NCI-H2196 treated with DMSO at 0.1 percent for 48 hours (cell line): ENCODE measurements around the gene DHODH.
A peak's percentile ranks its signal among the peaks of the same experiment; 100 is the strongest.
"Not testable (repeated sequence)": the region's sequence is repeated elsewhere in the genome, so short reads cannot be mapped to it uniquely, and the experiment has no call there.

Experiments
- DNase-seq: peaks from one replicate; lab custom pipeline; 2025; ENCODE audit not compliant: unreplicated experiment; lab: John Stamatoyannopoulos, UW

Gene DHODH

GRCh38 chr16:72050769-72051464 lies 42.4 kb downstream of the DHODH start:
- no peak for DNase-seq

DNA sequence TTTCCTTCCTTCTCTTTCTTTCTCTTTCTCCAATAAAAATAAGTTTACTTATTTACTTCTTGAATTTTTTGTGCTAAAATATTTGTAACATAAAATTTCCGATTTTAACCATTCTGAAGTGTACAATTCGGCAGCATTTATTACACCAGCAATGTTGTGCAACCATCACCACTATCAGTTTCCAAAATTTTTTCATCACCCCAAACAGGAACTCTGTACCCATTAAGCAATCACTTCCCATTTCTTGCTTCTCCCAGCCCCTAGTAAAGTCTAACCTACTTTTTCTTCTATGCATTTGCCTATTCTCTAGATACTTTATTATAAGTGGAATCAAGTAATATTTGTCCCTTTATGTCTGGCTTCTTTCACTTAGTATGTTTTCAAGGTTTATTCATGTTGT lies 43.3 kb downstream of the DHODH start:
- DNase-seq, result no peak

DNA sequence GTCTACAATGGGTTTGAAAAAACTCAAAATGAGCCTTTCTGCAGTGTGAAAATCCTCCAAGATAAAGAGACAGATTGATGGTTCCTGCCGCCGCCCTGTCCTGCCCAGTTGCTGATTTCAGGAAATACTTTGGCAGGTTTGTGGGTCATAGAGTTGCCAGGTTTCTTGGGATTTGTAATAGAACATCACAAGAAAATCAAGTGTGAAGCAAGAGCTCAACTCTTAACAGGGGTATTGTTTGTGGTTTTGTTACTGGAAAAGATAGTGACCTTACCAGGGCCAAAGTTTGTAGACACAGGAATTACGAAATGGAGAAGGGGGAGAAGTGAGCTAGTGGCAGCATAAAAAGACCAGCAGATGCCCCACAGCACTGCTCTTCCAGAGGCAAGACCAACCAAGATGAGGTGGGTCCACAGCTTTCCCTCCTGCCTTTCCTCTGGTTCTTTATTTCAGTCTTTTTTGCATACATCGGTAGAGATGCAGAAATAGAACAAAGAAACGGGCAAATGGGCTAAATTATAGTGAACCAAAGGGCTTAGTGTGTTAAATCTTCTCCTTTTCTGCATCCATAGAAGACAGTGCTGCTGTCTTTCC lies 45.8 kb downstream of the DHODH start, which contains the start of gene HP:
Gene HP (plus strand): TSS at position 252 of the 594 bp plus-strand sequence. CDS start 148 bp downstream, at position 400.
- DNase-seq, result not testable (repeated sequence)

DNA sequence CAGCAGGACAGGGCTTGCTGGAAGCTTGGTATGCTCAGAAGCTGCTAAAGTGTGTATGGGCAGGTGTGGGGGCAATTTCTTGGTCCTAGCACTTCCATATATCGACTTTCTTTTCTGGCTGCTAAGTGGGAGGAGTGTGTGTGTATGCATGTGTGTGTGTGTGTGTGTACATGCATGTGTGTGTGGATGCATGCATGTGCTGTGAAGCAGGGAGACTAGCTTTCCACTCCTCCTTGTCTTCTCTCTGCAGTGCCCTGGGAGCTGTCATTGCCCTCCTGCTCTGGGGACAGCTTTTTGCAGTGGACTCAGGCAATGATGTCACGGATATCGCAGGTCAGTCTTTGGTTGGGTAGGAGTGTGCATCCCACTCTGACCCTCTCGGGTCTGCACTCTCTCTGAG lies 47.4 kb downstream of the DHODH start:
- DNase-seq, result no peak

- not testable (repeated sequence) for DNase-seq
Measured at GRCh38 chr16:72057313-72057712, 48.8 kb downstream of the DHODH start.

DNA sequence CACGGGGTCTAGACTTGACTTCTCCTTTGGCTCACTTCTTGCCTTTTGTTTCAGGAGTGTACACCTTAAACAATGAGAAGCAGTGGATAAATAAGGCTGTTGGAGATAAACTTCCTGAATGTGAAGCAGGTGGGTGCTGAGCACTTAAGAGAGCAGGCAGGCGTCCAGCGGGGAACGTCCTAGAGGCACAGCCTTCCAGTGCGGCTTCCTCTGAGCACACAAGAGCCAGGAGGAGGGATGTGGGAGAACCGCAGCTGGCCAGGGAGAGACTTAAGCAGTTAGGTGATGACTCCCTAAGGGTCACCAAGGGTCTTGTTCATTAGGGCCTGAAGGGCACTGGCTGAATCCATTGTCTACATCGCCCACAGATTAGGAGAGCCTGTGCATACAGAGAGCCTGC lies 50.5 kb downstream of the DHODH start:
- DNase-seq, result not testable (repeated sequence)

GRCh38 chr16:72060405-72060804 lies 51.9 kb downstream of the DHODH start:
- DNase-seq, result no peak

GRCh38 chr16:72061564-72061963 lies 53.0 kb downstream of the DHODH start:
- DNase-seq, result no peak

GRCh38 chr16:72064361-72064894 lies 55.9 kb downstream of the DHODH start:
- no peak for DNase-seq

- peak; percentile 2 for DNase-seq
Measured at GRCh38 chr16:72066747-72067146, 58.2 kb downstream of the DHODH start.

DNA sequence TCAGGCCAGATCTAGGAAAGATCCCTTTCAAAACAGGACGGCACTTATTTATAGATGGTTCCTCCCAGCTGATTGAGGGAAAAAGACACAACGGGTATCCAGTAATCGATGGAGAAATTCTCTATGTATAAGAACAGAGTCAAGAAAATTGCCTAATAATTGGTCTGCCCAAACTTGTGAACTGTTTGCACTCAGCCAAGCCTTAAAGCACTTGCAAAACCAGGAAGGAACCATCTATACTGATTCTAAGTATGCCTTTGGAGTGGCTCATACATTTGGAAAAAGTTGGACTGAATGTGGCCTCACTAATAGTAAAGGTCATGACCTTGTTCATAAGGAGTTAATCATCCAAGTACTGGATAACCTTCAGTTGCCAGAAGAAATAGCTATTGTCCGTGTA lies 60.4 kb downstream of the DHODH start:
- DNase-seq, result no peak

DNA sequence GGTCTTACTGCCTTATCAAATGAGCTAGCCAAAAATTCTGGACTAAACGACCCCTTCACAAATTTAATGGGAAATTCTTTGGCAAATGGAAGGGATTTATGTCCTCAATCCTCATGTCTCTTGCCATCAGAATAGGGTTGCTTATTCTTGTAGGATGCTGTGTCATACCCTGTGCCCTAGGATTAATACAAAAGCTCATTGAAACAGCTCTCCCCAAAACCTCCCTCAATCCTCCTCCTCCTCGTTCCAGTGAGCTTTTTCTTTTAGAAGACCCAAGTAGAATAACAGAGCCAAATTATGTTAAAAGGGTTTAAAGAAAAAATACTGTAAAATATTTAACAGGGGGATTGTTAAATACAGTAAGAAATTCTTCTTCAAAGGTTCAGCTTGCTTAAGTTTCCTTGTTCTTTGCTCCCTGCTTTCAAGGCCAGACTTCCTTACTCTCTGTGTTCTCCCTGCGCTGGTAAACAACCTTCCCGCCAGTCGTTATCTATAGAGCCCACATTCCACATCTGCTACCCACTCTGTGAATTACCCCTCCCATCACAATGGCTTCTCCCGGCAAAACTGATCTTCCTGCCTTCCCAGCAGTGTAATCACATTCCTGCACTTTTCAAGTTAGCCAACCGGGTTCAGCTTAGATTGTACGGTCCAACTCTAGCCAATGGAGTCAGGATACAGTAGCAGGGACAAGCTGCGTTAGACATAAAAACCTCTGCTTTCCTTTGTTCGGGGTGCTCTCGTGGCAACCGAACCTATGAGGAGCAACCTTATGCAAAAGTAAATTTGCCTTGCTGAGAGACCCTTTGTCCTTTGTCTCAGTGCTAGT lies 64.2 kb downstream of the DHODH start:
- no peak for DNase-seq

DNA sequence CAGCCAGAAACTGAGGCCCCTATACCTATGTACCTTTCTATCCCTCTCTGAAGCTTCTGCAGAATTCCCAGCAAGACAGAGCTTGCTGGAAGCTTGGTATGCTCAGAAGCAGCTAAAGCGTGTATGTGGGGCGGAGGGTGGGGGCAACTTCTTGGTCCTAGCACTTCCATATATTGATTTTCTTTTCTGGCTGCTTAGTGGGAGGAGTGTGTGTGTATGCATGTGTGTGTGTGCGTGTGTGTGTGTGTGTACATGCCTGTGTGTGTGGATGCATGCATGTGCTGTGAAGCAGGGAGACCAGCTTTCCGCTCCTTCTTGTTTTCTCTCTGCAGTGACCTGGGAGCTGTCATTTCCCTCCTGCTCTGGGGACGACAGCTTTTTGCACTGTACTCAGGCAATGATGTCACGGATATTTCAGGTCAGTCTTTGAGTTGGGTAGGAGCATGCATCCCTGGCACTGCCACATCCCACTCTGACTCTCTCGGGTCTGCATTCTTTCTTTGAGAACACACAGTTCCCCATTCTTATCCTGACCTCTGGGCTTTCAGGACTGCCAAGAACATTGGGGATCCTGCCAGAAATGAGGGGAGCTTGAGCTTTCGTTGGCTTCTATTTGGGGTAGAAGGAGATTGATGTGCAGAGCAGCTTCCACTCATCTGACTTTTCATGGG lies 65.2 kb downstream of the DHODH start:
- DNase-seq, result no peak

GRCh38 chr16:72075067-72075466 lies 66.5 kb downstream of the DHODH start:
- DNase-seq, result not testable (repeated sequence)
